HCT116 (cell line): Measurements from ENCODE around the gene WDPCP. TPM values are rescaled to one million over a fixed set of nuclear protein-coding genes. Genes with fewer than 3 reads are reported as not detected.

Experiments used
- ATAC-seq: fragments of 200-7000 bp; cut with Tn5 transposase; 2 replicates; pipeline ENCODE4 v1.9.1; 2020; ENCODE audit warnings: mild to moderate bottlenecking, moderate library complexity
- BruUV-seq: library from RNA; stranded (reverse); fragments of 400-500 nt; replicated peaks from 2 replicates; lab custom pipeline; 2021; lab: Mats Ljungman, UMichigan
- CTCF ChIA-PET: fragments of 300-600 bp; sonication (Branson Sonifier 250); formaldehyde crosslinking; loops from one replicate; lab custom pipeline; 2021; ENCODE audit warnings: antibody characterized with exemption; lab: Charles Lee
- POLR2A ChIA-PET: fragments of 300-600, 350-600 bp; sonication (Branson Sonifier 250); formaldehyde crosslinking; loops from one replicate; lab custom pipeline; 2021; ENCODE audit warnings: antibody characterized with exemption; lab: Charles Lee
- RAD21 ChIA-PET, 2 experiments: fragments of 300-600 bp; sonication (Branson Sonifier 250); formaldehyde crosslinking; loops; one replicate each; lab custom pipeline; 2023; ENCODE audit warnings: low total read pairs in 2 of 2; ENCODE audit not compliant: uncharacterized antibody in 2 of 2, unreplicated experiment in 2 of 2, low non-redundant PET in 1 of 2; lab: Charles Lee
- DNase-seq: peaks from one replicate; pipeline ENCODE4 v3.0.0-alpha.2; 2010; ENCODE audit warnings: low read depth, low spot score
- H2AFZ ChIP-seq: fragments of 200-600 bp; shearing (Covaris generic), sonication (generic); 2 replicates; pipeline ENCODE4 v1.6.1; 2017; ENCODE audit warnings: low read depth, mixed run types, mixed read lengths, antibody characterized with exemption, low read length; ENCODE audit not compliant: poor library complexity, severe bottlenecking
- H3K27ac ChIP-seq: 2 replicates; pipeline ENCODE4 v1.5.1; 2012; ENCODE audit warnings: low read depth, low read length
- H3K27me3 ChIP-seq: fragments of 200-600 bp; sonication (generic); 2 replicates; pipeline ENCODE4 v1.6.1; 2016; ENCODE audit warnings: mixed run types, low read length, mixed read lengths; ENCODE audit not compliant: insufficient read depth
- H3K36me3 ChIP-seq, 2 experiments: fragments of 200-500 bp in 1 of 2; fragments of 200-600 bp in 1 of 2; sonication (Bioruptor generic) in 1 of 2; sonication (generic) in 1 of 2; 2 replicates each; pipeline versions ENCODE4 v1.5.1 to v1.6.1; 2014 to 2016; ENCODE audit warnings: low read length in 2 of 2, inconsistent platforms in 1 of 2, mixed read lengths in 1 of 2, mixed run types in 1 of 2; ENCODE audit not compliant: insufficient read depth in 2 of 2, control insufficient read depth in 1 of 2
- H3K4me1 ChIP-seq, 2 experiments: fragments of 200-600 bp in 1 of 2; sonication (generic) in 1 of 2; 2 replicates each; pipeline versions ENCODE4 v1.5.1 to v1.6.1; 2012 to 2017; ENCODE audit warnings: low read length in 2 of 2, inconsistent platforms in 1 of 2, mild to moderate bottlenecking in 1 of 2, mixed read lengths in 1 of 2, mixed run types in 1 of 2, moderate library complexity in 1 of 2; ENCODE audit not compliant: insufficient read depth in 2 of 2, control insufficient read depth in 1 of 2
- H3K4me2 ChIP-seq: fragments of 200-600 bp; sonication (generic); 2 replicates; pipeline ENCODE4 v1.6.1; 2017; ENCODE audit warnings: mixed run types, low read length, mixed read lengths
- H3K4me3 ChIP-seq, 2 experiments: fragments of 200-600 bp in 1 of 2; sonication (generic) in 1 of 2; replicated peaks in 1 of 2; 2 replicates each; pipeline ENCODE4 v1.5.1; 2011 to 2016; ENCODE audit warnings: low read length in 2 of 2, control low read depth in 1 of 2, low read depth in 1 of 2, mild to moderate bottlenecking in 1 of 2, mixed read lengths in 1 of 2, mixed run types in 1 of 2
- H3K79me2 ChIP-seq: fragments of 200-600 bp; sonication (generic); 2 replicates; pipeline ENCODE4 v1.6.1; 2017; ENCODE audit warnings: mild to moderate bottlenecking, mixed run types, low read length, moderate library complexity, mixed read lengths; ENCODE audit not compliant: insufficient read depth
- H3K9ac ChIP-seq: fragments of 200-600 bp; sonication (generic); 2 replicates; pipeline ENCODE4 v1.6.1; 2016; ENCODE audit warnings: low read length, mixed read lengths
- H3K9me2 ChIP-seq: fragments of 200-600 bp; sonication (generic), shearing (Covaris generic); 2 replicates; pipeline ENCODE4 v1.6.1; 2017; ENCODE audit warnings: mixed run types, mild to moderate bottlenecking, moderate library complexity; ENCODE audit not compliant: insufficient read depth
- H3K9me3 ChIP-seq, 2 experiments: fragments of 200-500 bp in 1 of 2; fragments of 200-600 bp in 1 of 2; sonication (Bioruptor generic) in 1 of 2; sonication (generic) in 1 of 2; 2 replicates each; pipeline ENCODE4 v1.6.1; 2014 to 2017; ENCODE audit warnings: low read length in 2 of 2, mixed read lengths in 2 of 2, inconsistent platforms in 1 of 2, low read depth in 1 of 2, mild to moderate bottlenecking in 1 of 2, mixed run types in 1 of 2, moderate library complexity in 1 of 2; ENCODE audit not compliant: control insufficient read depth in 1 of 2, insufficient read depth in 1 of 2
- H4K20me1 ChIP-seq: fragments of 200-600 bp; sonication (generic), shearing (Covaris generic); 2 replicates; pipeline ENCODE4 v1.6.1; 2017; ENCODE audit warnings: mixed run types, mild to moderate bottlenecking, moderate library complexity; ENCODE audit not compliant: insufficient read depth
- CBX3 ChIP-seq: IDR thresholded peaks from 2 replicates; pipeline ENCODE4 v1.6.1; 2012; ENCODE audit warnings: low read depth
- CEBPB ChIP-seq: IDR thresholded peaks from 2 replicates; pipeline ENCODE4 v1.6.1; 2012; ENCODE audit warnings: low read depth
- ELF1 ChIP-seq: IDR thresholded peaks from 2 replicates; pipeline ENCODE4 v1.6.1; 2012; ENCODE audit warnings: low read depth, borderline replicate concordance
- EZH2 ChIP-seq: fragments of 200-600 bp; sonication (generic); IDR thresholded peaks from 2 replicates; pipeline ENCODE4 v1.6.1; 2017; ENCODE audit warnings: antibody characterized with exemption, mixed run types
- EZH2phosphoT487 ChIP-seq: fragments of 200-600 bp; IDR thresholded peaks from 2 replicates; pipeline ENCODE4 v1.6.1; 2018; ENCODE audit warnings: antibody characterized with exemption, borderline replicate concordance
- MAX ChIP-seq: IDR thresholded peaks from 2 replicates; pipeline ENCODE4 v1.6.1; 2012
- POLR2A ChIP-seq: IDR thresholded peaks from 2 replicates; pipeline ENCODE4 v1.7.0; 2011; ENCODE audit warnings: borderline replicate concordance; ENCODE audit not compliant: insufficient read depth, insufficient read length; ENCODE audit errors: extremely low read depth
- POLR2AphosphoS5 ChIP-seq: IDR thresholded peaks from 2 replicates; pipeline ENCODE4 v1.6.1; 2011; ENCODE audit warnings: mild to moderate bottlenecking, low read depth, low read length, moderate library complexity
- REST ChIP-seq: IDR thresholded peaks from 2 replicates; pipeline ENCODE4 v1.6.1; 2012; ENCODE audit warnings: low read depth
- SIN3A ChIP-seq: IDR thresholded peaks from 2 replicates; pipeline ENCODE4 v1.6.1; 2012; ENCODE audit warnings: low read depth
- SRF ChIP-seq: IDR thresholded peaks from 2 replicates; pipeline ENCODE4 v1.6.1; 2012; ENCODE audit warnings: low read depth
- TCF7L2 ChIP-seq: IDR thresholded peaks from 2 replicates; pipeline ENCODE4 v1.7.0; 2011; ENCODE audit warnings: borderline replicate concordance, inconsistent platforms; ENCODE audit not compliant: insufficient read depth, insufficient read length; ENCODE audit errors: extremely low read depth
- YY1 ChIP-seq: IDR thresholded peaks from 2 replicates; pipeline ENCODE4 v1.6.1; 2011; ENCODE audit warnings: low read length, low read depth, moderate library complexity, mild to moderate bottlenecking; ENCODE audit not compliant: insufficient replicate concordance; ENCODE audit errors: extremely low read depth
- ZNF274 ChIP-seq: fragments of 200-500 bp; sonication (Bioruptor generic); IDR thresholded peaks from 2 replicates; pipeline ENCODE4 v1.6.1; 2014; ENCODE audit warnings: mild to moderate bottlenecking, low read depth, low read length, inconsistent platforms
- intact Hi-C: fragments of 100-400 bp; cut with micrococcal nuclease; formaldehyde crosslinking; loops from 2 replicates; pipeline ENCODE4 v1.10.0; 2022
- total RNA-seq: library from RNA; stranded (reverse); gene quantifications from one replicate; pipeline ENCODE4 v1.2.1, GENCODE V29; 2021; ENCODE audit not compliant: unreplicated experiment

WDPCP gene
- total RNA-seq, 1 experiment from 2014 or later: 4.1 TPM

- Histone ChIP-seq H3K4me1 (no peaks in the 10 kb centered on the region), H3K36me3 (no peaks in the 10 kb centered on the region), H3K9me3 (no peaks in the 10 kb centered on the region), H2AFZ (no peak overlapping the region), H3K4me3 (no peak overlapping the region), H4K20me1 (no peaks in the 10 kb centered on the region), H3K27me3 (no peaks in the 10 kb centered on the region), H3K9ac (no peak overlapping the region), H3K27ac (no peak overlapping the region)
- no peak for DNase-seq
- RAD21 ChIA-PET: no interaction called here
- no peak for TF ChIP-seq EZH2phosphoT487
- no peak for TF ChIP-seq ELF1
- no peak for TF ChIP-seq SIN3A
- TF ChIP-seq POLR2AphosphoS5: no peak
- TF ChIP-seq CBX3: no peak
- no peak for TF ChIP-seq EZH2
- no peak for TF ChIP-seq MAX
- no peak for TF ChIP-seq SRF
- no peak for TF ChIP-seq ZNF274
- no peak for TF ChIP-seq REST
- no peak for TF ChIP-seq YY1
- no peak for TF ChIP-seq CEBPB
- no peak for TF ChIP-seq TCF7L2
- TF ChIP-seq POLR2A: no peak
- TF ChIP-seq, all 23 proteins: peak for 0
- no peaks in the 10 kb centered on the region for H3K9me2 ChIP-seq
- intact Hi-C loops: no loop called here
- no peaks in the 10 kb centered on the region for H3K79me2 ChIP-seq
- CTCF ChIA-PET: no interaction called here
- POLR2A ChIA-PET: no interaction called here
- ATAC-seq: no peak
- BruUV-seq: no TSS peak
- H3K4me2 ChIP-seq: no peak overlapping the region
Observed at GRCh38 chr2:63118821-63119220, 469.5 kb downstream of the WDPCP start.
